NOMO-1 treated with dmso at 0.1 percent for 144 hours (cell line): ENCODE measurements around the gene XXYLT1.
A peak's percentile ranks its signal among the peaks of the same experiment; 100 is the strongest.
"Not testable (repeated sequence)": the region's sequence is repeated elsewhere in the genome, so short reads cannot be mapped to it uniquely, and the experiment has no call there.

ENCODE experiments used
- DNase-seq: peaks from one replicate; lab custom pipeline; 2025; ENCODE audit not compliant: unreplicated experiment; lab: John Stamatoyannopoulos, UW

XXYLT1 gene

DNA sequence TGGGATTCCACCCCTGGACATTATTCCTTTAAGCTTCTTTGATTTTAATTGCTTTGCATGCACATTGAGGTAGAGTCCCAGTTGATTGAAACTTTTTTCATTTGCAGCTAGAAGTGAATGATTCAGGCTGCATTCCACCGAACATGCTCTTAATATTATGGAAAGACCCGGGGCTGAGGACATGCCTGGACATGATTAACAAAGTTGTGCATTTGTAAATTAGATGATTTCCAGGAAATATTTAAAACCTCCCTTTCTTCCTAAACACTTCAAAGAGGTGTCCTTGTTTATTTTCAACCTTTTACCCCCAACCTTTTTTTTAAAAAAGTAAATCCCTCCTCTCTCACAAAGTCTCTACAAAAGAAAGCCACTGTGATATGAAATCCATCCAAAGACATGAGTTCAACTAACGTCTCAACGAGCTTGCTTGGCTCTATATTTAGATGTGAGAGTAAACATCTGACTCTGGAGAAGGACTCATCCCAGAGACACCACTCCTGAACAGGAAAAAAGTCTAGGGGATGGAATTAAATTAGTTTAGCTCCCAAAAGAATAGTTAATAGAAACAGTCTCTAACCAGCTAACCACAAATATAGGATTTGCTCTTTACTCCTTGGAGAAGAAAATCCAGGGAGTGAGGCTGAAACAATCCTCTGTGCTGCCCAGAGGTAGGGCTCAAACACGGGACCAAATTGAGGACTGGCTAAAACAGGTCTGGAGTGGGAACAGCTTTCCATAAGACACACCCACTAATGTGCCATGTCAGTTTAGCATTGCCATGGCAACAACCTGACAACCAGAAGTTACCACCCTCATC lies 83.1 kb downstream of the XXYLT1 start:
- no peak for DNase-seq

DNA sequence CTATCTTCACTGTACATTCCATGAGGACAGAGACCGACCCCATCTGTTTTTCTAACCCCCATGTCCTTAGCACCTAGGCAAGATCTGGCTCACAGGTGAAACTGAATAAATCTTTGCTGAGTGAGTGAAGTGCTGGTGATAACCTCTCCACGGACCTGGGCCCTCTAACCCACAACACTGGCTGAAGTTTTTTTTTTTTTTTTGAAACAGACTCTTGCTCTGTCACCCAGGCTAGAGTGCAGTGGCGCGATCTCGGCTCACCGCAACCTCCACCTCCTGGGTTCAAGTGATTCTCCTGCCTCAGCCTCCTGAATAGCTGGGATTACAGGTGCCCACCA lies 84.3 kb downstream of the XXYLT1 start:
- not testable (repeated sequence) for DNase-seq

DNA sequence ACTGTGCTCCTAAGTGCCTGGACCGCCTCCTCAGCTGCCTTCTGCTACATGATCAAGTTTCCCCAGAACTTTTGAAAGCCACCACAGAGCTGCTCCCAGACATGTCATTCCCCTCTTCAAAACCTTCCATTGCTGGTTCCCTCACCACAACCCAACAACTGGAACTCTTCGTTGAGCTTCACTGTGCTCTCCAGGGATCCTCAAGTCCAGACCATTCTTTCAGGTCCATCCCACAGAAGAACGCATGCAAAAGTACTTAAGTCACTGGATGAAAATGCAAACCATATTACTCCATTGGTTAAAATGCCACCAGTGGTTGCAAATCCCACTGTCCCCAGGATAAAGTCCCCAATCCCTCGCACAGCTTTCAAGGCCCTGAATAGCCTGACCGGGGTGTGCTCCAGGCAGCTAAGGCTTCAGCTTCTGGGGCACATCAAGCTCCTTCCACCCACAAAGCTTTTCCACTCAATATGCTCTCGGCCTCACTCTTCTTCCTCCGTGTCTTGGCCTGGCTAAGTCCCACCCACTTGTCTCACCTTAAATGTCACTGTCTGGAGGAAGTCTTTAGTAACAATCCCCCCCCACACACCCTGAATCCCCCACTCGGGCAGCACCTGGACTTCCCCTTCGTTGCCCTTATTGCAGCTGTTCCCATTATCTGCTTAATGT lies 84.8 kb downstream of the XXYLT1 start:
- DNase-seq, result no peak

DNA sequence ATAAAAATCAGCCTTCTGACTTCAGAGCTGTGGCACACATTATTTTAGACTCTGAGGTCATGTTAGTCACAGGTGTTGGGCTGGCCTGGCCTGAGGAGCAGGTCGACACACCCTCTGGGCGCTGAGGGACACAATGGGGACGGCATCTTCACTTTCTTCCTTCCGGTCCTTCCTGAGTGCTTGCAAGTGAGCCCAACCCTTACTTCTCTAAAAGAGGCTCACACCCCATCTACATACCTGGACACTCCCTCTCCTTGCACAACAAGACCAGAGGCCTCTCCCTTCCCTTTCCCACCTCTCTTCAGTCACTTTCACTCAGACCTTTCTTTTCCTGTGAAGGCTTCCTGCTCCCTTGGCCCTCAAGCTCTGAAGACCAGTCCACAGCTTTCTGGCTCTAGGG lies 85.4 kb downstream of the XXYLT1 start:
- DNase-seq, result peak; percentile 81

DNA sequence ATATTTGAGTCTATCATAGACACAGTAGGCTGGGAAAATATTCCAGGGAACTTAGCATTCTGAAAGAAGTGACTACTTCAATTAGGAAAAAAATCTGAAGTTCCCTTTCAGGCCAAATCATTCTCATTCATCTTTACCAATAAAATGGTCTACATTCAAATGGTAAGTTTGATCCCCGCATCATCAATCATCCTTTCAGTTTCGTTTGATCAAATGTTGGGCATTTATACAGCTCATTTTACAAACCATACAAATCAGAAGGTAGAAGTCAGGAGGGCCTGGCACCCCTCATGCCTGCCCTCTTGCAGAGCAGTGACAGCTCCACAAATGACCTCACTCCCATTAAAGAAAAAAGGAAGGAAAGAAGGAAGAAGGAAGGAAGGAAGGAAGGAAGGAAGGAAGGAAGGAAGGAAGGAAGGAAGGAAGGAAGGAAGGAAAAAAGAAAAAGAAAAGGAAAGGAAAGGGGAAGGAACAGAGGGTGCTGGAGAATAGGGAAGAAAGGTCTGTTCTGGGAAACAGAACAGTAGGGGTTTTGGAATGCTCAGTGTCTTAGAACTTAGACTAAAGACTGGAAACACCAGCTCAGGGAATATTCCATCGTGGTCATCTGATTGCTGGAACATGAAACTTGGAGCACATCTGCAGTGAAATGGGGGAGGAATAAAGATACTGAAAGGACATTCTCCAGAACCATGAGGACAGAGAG lies 86.1 kb downstream of the XXYLT1 start:
- no peak for DNase-seq

DNA sequence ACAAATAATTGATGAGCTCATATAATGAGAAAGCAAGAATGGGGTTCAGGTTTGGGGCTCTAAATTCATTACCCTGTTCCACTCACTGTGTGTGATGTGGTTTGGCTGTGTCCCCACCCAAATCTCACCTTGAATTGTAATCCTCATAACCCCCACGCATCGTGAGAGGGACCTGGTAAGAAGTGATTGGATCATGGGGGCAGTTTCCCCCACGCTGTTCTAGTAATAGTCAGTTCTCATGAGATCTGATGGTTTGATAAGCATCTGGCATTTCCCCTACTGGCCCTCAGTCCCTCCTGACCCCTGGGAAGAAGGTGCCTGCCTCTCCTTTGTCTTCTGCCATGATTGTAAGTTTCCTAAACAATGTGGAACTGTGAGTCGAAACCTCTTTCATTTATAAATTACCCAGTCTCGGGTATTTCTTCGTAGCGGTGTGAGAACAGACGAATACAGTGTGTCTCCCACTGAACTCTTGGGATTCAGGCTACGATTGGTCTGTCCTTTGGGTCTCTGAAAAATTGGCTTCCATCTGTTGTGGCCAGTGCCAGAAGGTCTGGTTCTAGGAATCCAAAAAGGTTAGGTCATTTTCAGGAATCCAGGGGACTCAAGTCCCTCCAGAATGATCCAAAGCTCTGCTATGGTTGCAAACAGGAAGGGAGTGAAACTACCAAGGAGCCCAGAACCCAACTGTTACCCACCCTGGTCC lies 87.7 kb downstream of the XXYLT1 start:
- no peak for DNase-seq

DNA sequence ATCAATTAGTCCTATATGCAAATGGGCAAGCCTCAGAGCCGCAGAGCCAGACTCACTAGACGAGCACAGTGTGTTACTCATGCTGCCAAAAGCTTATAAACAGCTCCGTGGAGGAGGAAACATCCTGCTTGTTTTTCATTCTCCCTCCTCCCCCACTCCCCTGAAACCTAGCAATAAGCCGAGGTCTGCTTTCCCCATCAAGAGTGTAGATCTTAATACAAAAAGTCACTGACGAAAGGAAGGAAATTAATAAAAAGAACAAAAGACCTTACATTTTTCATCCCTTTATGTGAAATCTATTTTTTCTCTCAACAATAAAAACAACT lies 88.5 kb downstream of the XXYLT1 start:
- no peak for DNase-seq

DNA sequence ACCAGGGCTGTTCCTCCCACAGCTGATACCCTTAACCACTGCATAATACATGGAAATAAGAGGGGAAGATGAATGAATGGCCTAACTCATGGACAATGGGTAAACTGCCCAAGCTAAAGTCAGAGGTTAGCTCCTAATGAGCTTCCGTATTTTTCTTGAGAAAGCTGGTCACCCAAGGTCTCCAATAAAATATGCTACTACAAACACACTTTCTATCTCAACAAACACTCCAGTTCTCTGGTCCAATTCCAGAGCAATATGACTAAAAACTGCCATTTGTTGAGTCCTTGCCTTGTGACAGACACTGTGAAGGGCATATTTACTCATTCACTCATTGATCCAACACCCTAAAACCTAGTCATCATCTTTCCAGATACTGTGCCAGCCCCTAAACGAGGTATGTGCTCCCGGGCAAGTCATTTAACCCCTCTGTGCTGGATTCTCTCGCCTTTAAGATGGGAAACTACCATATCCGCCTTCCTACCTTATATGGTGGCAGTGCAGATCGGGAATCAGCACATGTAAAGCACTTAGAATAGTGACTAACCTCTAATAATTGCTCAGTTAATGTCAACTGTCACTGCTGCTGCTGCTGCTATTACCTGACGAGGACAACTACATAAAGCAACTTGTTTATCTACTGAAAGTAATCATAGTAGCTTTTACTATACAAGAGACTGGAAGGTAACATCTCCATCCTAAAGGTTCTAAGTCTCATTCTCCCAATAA lies 89.1 kb downstream of the XXYLT1 start:
- no peak for DNase-seq

DNA sequence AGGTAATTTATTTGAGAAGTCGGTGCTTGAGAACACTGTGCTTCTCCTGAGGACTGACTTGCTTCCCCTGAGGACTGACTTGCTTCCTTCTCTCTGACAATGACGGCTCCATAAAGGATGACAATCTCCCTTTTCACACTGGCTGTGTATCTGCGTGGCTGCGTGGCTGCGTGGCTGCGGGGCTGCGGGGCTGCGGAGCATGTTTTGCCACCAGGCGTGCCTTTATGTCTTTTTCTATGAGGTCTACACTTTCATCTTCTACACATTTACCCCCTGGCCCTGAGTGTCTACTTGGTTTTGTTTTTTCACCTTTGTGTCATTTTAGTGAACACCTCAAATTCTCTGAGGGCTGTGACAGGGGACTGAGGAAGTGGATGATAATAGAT lies 89.9 kb downstream of the XXYLT1 start:
- DNase-seq, result no peak

DNA sequence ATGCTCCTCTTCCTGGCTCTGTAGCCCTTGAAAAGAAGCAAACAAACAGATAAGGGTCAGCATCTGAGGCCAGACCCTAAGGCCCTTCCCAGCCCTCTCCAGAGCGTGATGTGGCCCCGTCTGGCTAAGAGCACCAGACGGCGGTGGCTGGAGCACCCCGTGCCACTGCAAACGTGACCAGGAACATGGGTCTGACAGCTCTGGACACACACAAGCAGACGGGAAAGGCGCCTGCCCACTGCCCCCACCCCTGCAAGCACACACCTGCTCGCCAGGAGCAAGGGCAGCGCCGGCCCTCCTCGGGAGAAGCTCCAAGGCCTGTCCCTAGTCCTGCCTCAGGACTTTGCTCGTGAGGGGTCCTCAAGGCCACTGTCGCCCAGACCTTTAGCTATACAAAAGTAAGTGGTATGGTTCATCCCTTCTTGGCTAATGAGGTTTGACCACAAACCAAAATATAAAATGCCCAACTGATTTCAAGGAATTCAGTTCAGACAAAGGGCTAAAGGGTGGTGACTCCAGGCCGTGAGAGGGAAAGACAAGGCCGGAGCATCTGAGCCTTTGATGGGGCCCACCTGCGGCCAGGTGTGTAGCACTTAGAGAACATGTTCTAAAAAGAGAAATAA lies 90.4 kb downstream of the XXYLT1 start:
- DNase-seq, result no peak

DNA sequence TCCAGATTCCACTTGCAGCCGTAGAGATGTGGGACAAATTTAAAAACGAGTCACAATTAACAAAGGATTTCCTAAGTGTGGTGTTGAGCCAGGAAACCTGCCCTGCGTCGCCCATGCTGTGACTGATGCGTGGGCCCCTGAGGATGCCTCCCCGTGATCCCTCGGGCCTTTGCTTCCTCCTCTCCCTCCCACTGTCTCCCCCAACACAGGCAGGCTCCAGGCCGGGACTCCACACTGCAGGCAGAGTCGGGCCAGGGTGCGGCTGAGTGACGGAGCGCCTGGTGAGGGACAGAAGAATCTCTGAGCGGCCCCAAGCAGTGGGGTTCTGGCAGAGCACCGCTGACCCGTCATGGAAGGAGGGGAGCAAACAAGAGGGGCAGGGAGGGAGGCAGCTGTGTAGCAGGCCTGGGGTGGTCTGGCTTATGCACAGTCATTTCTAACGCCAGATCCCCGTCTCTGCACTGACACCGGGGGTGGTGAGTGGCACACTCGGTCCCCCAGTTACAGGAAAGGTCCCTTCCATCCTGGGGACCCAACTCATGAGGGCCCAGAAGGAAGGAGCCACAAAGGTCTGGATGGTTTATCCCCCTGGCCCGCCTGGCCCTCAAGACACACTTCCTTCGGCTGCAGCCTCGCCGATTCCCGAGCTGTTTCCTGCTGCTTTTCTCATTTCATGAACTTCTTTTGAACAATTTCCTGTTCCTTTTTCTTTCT lies 91.0 kb downstream of the XXYLT1 start:
- DNase-seq, result no peak

DNA sequence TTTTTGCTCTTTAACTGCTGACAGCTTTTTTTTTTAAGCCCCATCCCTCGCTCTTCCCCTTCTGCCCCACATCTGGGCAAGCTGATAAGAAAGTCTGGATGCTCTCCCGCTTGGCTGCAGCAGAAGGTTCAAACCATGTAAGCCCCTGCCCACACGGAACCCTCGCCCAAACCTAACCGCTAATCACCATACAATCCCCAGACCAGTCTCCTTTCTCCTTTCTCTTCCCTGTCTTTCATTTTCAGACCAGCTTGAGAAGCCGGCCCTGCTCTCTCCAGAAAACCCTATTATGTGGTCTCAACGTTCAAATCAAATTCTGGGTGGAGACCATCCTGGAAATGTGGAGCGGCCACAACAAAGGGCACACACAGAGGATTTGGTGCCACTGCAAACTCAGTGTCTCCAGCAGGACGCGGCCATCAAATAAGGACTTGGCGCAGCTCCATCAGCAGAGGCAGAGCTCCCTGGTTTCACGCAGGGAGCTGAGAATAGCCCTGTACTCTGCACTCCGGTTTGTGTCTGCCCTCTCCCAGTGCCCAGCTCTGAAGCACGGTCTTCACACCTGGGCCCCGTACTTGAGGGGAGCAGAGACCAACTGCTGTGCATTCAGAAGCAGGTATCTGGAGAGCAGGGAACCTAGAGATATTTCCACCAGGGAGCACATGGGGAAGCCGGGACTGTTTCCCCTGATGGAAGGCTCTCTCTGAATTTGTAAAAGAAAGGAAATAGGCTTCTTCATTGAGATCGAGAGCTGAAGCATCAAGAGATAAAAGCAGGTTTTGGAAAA lies 92.6 kb downstream of the XXYLT1 start:
- DNase-seq, result no peak

DNA sequence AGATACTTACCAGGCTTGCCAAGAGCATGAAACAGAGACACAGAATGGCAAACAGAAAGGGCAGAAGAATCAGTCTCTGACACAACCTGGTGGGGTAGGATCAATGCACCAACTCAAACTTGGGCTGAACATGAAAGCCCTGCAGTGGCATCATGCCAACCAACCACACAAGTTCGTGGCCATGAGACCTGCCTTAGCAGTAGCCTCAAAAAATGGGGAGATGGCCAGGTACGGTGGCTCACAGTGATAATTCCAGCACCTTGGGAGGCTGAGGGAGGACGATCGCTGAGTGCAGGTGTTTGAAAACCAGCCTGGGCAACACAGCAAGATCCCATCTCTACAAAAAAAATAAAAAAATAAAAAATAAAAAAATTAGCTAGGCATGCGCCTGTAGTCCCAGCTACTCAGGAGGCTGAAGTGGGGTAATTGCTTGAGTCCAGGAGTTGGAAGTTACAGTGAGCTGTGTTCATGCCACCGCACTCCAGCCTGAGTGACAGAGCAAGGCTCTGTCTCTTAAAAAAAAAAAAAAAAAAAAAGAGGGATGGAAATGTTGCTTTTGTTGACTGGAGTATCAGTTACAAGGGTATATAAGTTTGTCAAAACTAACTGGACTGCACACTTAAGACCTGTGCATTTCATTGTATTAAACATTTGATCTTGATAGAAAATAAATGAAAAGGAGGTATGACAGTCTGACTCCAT lies 93.4 kb downstream of the XXYLT1 start:
- DNase-seq, result no peak

DNA sequence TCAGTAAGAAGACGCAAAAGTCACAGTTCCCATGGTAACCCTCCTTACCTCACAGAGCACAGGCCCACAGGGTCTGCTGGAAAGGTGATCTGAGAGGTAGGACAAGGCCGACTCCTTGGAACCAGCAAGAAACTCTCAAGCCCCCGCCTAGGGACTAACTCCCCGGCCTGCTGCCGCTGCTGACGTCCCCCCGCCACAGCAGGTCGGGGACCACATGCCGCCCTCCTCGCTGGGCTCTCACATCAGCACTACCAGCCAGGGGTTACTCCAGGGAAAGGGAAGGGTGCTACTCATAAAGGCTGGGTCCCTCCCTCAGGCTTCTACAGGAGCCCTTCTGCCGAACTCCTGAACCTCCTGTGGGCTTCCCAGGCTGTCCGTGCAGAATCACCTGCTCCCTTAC lies 94.2 kb downstream of the XXYLT1 start:
- DNase-seq, result no peak

DNA sequence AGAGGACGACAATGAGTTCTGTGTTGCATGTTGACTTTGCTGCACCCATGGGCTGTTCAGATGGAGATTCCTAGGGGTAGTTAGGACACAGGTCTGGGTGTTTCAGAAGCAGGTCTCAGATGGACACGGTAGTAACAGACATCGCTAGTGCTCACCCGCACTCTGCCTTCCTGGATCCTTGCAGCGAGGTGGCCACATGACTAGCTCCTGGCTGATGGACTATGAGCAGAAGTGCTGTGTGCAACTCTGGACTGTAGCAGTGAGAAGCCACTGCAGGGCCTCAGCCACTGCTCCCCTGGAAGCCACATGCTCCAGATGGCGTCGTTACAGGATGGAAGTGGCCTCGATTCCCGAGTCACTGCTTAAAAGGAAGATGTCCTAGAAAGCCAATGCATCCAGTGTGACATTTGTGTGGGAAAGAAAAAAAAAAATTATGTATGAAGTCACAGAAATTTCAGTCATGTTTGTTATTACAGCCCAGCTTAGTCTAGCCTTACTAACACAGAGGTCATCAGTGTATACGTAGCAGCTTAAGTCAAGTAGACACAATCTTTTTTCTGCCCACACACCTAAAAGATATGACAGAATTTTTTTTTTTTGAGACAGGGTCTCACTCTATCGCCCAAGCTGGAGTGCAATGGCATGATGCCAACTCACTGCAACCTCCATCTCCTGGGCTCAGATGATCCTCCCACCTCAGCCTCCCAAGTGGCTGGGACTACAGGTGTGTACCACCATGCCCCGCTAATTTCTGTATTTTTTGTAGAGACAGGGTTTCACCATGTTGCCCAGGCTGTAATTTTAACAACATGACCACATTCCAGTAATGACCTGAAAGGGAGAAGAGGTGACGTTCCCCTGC lies 95.3 kb downstream of the XXYLT1 start:
- no peak for DNase-seq

DNA sequence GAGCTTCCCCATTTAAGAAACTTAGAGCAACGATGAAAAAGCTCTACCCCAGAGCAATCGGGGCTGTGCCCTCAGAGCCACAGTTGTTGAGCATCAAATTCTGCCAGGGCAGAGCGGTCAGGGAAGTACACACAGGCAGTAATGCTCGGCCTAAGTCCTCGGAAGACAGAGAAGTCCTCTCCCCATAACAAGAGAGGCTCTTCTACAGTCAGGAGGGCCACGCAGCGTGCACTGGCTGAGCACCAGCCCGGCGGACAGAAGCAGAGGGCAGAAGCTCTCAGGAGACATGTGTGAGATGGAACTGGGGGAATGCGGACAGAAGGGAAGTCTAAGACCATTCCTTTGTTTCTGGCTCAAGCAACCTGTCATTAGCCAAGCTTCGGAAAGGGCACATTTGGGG lies 95.9 kb downstream of the XXYLT1 start:
- no peak for DNase-seq

DNA sequence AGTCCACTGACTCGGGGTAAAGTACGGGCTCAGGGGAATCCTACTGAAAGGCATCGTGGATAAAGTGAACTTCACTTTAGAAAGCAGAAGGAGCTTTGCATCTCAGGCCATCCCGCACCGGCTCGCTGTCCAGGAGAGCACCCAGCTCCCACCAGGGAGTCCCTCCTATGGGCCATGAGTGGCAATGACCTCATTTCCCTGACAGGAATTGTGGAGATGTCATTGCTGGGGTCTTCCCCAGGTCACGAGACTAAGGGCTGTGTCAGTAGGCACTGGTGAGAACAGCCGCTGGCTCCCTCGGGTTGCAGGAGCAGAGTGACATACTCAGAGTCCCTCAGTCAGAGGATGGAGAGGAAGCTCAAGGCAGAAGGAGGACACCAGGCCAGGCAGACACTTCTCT lies 97.3 kb downstream of the XXYLT1 start:
- no peak for DNase-seq

DNA sequence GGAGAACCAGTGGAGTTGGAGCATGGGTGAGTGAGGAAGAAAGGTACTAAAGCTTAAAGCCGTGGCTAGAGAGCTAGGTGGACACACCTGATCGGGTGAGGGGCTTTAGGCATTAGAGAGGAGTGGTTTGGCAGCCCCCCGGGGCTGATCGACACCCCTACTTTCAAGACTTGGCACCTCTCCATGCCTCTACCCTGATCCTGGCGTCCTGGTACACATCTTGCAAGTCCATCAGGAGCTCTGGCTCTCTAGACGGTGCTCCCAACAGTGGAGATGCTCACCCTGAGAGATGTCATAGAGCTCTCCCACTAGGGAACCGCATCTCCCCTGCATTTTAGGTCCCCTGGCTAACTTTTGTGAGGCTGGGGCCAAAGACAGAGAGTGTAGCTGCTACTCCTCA lies 98.1 kb downstream of the XXYLT1 start:
- DNase-seq, result no peak
